VCaP (cell line): ENCODE results near the gene TMEFF2.

Experiments
- H3K27ac ChIP-seq: fragments of 450-650 bp; 2 replicates; pipeline ENCODE4 v1.5.1; 2017
- CTCF ChIP-seq: fragments of 450-650 bp; conservative IDR thresholded peaks from 2 replicates; pipeline ENCODE4 v1.5.1; 2017; ENCODE audit warnings: mild to moderate bottlenecking, moderate library complexity

Gene TMEFF2

GRCh38 chr2:192047315-192048107 lies 147.2 kb downstream of the TMEFF2 start:
- TF ChIP-seq CTCF, result no peak
- no peak overlapping the region for H3K27ac ChIP-seq

DNA sequence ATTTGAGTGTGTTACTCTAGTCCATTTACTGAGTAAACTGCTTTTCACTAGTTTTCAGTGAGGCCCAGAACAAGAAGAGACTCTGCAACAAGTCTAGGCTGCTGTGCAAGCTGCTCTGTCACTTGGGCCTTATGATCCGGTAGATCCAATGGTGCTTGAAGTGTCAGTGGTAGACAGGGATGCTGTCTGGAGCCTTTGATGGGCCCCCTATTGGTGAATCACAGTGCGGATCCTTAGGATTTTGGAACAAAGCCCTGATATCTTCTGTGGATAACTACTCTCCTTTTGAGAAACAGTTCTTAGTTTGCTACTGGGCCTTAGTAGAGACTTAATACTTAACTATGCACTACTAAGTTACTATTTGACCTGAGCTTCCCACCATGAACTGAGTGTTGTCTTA lies 150.2 kb downstream of the TMEFF2 start:
- no peak for TF ChIP-seq CTCF
- no peak overlapping the region for H3K27ac ChIP-seq

DNA sequence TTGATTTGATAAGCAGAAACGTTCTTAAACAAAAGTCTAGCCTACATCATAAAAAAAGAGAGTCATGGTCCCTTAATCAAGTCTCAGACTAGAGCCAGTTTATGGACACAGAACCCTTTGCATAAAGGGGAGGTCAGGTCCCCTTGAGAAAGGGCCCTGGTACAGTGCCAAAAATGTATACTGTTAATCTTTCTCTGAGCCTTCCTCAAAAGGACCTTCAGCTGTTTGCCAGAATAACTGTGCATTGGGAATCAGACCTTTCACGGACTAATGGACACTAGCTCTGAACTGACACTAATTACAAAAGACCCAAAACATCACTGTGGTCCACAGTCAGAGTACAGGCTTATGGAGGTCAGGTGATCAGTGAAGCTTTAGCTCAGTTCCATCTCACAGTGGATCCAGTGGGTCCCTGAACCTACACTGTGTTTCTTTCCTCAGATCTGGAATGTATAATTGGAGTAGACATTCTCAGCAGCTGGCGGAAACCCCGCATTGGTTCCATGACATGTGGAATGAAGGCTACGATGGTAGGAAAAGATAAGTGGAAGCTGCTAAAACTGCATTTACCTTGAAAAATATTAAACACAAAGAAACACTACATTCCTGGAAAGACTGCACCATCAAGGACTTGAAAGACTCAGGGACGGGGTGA lies 151.4 kb downstream of the TMEFF2 start:
- no peak overlapping the region for H3K27ac ChIP-seq
- TF ChIP-seq CTCF, result no peak

- no peak overlapping the region for H3K27ac ChIP-seq
- no peak for TF ChIP-seq CTCF
Observed at GRCh38 chr2:192042126-192042525, 152.6 kb downstream of the TMEFF2 start.

GRCh38 chr2:192038110-192038509 lies 156.6 kb downstream of the TMEFF2 start:
- no peak overlapping the region for H3K27ac ChIP-seq
- no peak for TF ChIP-seq CTCF

GRCh38 chr2:192035731-192036442 lies 158.8 kb downstream of the TMEFF2 start:
- TF ChIP-seq CTCF, result no peak
- H3K27ac ChIP-seq, result no peak overlapping the region

GRCh38 chr2:192030856-192031255 lies 163.9 kb downstream of the TMEFF2 start:
- TF ChIP-seq CTCF, result no peak

More at GRCh38 chr2:192030856-192031255, 163.9 kb downstream of the TMEFF2 start:
- no peak overlapping the region for H3K27ac ChIP-seq
